Suprapubic skin (tissue), 4 donors: Measurements from ENCODE around the gene PIGQ. TPM values are rescaled to one million over a fixed set of nuclear protein-coding genes. Genes with fewer than 3 reads are reported as not detected.
"Not testable (repeated sequence)": the region's sequence is repeated elsewhere in the genome, so short reads cannot be mapped to it uniquely, and the experiment has no call there.

ENCODE experiments used
- DNase-seq, 2 donors: peaks; one replicate each; pipeline ENCODE4 v3.0.0-alpha.2; 2019; ENCODE audit warnings: low spot score in 2 of 2
- H3K27ac ChIP-seq: fragments of 200-600 bp; sonication (generic); one replicate; pipeline ENCODE4 v1.5.1; 2019
- H3K27me3 ChIP-seq: fragments of 200-600 bp; sonication (generic); one replicate; pipeline ENCODE4 v1.5.1; 2019
- H3K36me3 ChIP-seq: fragments of 200-600 bp; sonication (generic); one replicate; pipeline ENCODE4 v1.5.1; 2019
- H3K4me1 ChIP-seq: fragments of 200-600 bp; sonication (generic); one replicate; pipeline ENCODE4 v1.5.1; 2019
- H3K4me3 ChIP-seq: fragments of 200-600 bp; sonication (generic); one replicate; pipeline ENCODE4 v1.5.1; 2019; ENCODE audit warnings: mild to moderate bottlenecking
- H3K9me3 ChIP-seq: fragments of 200-600 bp; sonication (generic); one replicate; pipeline ENCODE4 v1.5.1; 2019
- EP300 ChIP-seq: sonication (generic); formaldehyde crosslinking; IDR thresholded peaks from one replicate; pipeline ENCODE4 v1.6.1; 2017; ENCODE audit warnings: antibody characterized with exemption
- POLR2A ChIP-seq, 2 donors: fragments of 450-650 bp; IDR thresholded peaks; one replicate each; pipeline ENCODE4 v1.6.1; 2017; ENCODE audit warnings: antibody characterized with exemption in 2 of 2, mild to moderate bottlenecking in 2 of 2, moderate library complexity in 2 of 2
- POLR2AphosphoS5 ChIP-seq, 3 donors: sonication (generic); formaldehyde crosslinking; IDR thresholded peaks; one replicate each; pipeline ENCODE4 v1.6.1; 2017; ENCODE audit warnings: antibody characterized with exemption in 3 of 3
- WGBS: methylation state at CpG from one replicate; pipeline ENCODE4 v1.1.5; 2018; 5-methylcytosine and 5-hydroxymethylcytosine counted together
- total RNA-seq, 4 donors: library from RNA; depleted of rRNA; stranded (reverse); fragments of >200 nt; gene quantifications; one replicate each; pipeline ENCODE4 v1.1.0, GENCODE V29; 2016
- TF ChIP-seq, protein P1 (sequence below), 2 donors: fragments of 200-600 bp in 1 of 2; fragments of 450-650 bp in 1 of 2; sonication (generic) in 1 of 2; IDR thresholded peaks; one replicate each; pipeline ENCODE4 v1.5.1; 2016 to 2019; ENCODE audit warnings: antibody characterized with exemption in 2 of 2, mild to moderate bottlenecking in 1 of 2, moderate library complexity in 1 of 2

PIGQ gene
- total RNA-seq, 4 donors from 2014 or later = 36.9 to 54.6 (median 44.1) TPM

DNA sequence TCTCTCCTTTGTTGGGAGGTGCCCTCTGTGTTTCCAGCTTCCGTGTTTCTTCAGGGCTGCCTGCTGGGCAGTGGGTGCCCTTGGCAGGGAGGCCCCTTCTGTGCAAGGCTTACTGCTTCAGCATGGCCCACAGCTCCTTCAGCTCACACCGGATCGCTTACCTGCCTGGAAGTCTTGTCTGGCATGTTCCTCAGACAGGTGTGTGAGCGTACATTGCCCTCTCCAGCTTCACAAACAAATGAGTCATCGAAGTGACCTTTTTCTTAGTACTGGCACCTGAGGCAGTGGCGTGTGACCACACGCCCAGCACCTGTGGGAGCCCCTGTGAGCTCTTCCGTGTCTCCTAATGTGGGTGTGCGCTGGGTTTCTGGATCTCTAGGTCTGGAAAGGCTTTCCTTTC is 23.6 kb downstream of the PIGQ start:
- peaks cover 68% of the 10 kb centered on the region for H3K4me1 ChIP-seq

DNA sequence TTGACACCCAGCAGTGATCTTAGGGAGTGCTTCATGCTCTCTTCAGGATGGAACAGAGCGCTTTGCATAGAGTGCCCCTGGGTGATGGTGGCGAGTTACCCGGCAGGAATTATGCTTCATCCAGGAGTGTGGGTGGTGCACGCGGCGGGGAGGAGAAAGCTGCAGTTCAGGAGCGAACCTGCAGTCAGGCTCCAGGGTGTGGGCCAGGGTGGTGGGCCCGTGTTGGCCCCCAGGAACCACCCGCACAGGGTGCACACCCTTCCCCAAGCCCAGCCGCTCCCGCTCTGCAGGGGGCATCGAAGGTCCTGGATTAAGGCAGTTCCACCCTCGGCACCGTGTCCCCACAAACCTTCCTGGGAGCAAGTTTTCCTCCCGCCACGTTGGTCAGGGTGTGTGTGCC is 24.0 kb downstream of the PIGQ start:
- TF ChIP-seq POLR2AphosphoS5 (IDR thresholded peaks at IDR 0.05) (no peak), EP300 (no peak), POLR2A (IDR thresholded peaks at IDR 0.05) (no peak)
- TF ChIP-seq, protein P1, sequence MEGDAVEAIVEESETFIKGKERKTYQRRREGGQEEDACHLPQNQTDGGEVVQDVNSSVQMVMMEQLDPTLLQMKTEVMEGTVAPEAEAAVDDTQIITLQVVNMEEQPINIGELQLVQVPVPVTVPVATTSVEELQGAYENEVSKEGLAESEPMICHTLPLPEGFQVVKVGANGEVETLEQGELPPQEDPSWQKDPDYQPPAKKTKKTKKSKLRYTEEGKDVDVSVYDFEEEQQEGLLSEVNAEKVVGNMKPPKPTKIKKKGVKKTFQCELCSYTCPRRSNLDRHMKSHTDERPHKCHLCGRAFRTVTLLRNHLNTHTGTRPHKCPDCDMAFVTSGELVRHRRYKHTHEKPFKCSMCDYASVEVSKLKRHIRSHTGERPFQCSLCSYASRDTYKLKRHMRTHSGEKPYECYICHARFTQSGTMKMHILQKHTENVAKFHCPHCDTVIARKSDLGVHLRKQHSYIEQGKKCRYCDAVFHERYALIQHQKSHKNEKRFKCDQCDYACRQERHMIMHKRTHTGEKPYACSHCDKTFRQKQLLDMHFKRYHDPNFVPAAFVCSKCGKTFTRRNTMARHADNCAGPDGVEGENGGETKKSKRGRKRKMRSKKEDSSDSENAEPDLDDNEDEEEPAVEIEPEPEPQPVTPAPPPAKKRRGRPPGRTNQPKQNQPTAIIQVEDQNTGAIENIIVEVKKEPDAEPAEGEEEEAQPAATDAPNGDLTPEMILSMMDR (IDR thresholded peaks at IDR 0.05) = no peak
- peak overlapping the region; percentile 18 for H3K4me3 ChIP-seq
- no peaks in the 10 kb centered on the region for H3K27me3 ChIP-seq
- no peaks in the 10 kb centered on the region for H3K9me3 ChIP-seq
- peak overlapping the region; percentile 91 for H3K27ac ChIP-seq
- peaks cover 1% of the 10 kb centered on the region for H3K36me3 ChIP-seq
- H3K4me1 ChIP-seq = peaks cover 65% of the 10 kb centered on the region
- WGBS = 10% methylated on average over 2 of the region's 16 CpGs
- no peak for DNase-seq

More for the DNA sequence above, 23.6 kb downstream of the PIGQ start:
- no peak for DNase-seq
- WGBS = 30% methylated on average over 8 of the region's 9 CpGs
- Histone ChIP-seq H3K4me3 (peak overlapping the region; percentile 84), H3K27me3 (no peaks in the 10 kb centered on the region), H3K36me3 (no peaks in the 10 kb centered on the region), H3K27ac (peak overlapping the region; percentile 91), H3K9me3 (no peaks in the 10 kb centered on the region)
- TF ChIP-seq, protein P1 (IDR thresholded peaks at IDR 0.05) = no peak
- TF ChIP-seq EP300 (no peak), POLR2AphosphoS5 (IDR thresholded peaks at IDR 0.05) (no peak), POLR2A (IDR thresholded peaks at IDR 0.05) (no peak)

DNA sequence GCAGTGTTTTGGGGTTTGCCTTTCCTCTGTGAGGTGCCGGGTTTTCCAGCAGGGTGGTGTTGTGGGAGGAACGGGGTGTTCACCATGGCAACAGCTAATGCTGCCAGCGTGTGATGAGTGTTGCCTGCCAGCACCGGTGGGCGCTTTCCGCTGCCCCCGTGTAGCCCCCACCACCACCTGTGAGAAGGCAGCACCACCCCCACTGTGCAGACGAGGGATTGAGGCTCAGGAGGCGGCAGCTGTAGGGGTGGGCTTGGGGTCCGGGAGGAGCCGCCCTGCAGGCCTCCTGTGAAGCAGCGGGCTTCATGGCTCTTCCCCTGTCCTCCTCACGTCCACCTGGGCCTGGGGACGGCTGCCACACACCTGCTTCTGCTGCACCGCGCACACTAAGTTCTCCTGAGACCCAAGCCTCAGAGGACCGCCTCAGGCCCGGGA is 25.3 kb downstream of the PIGQ start:
- Histone ChIP-seq H3K4me1 (peaks cover 65% of the 10 kb centered on the region), H3K27me3 (no peaks in the 10 kb centered on the region), H3K27ac (no peak overlapping the region), H3K36me3 (peaks cover 7% of the 10 kb centered on the region), H3K4me3 (no peak overlapping the region), H3K9me3 (no peaks in the 10 kb centered on the region)
- peak in 1 of 2 donors; percentile 55 for DNase-seq
- TF ChIP-seq POLR2AphosphoS5 (IDR thresholded peaks at IDR 0.05) (no peak), POLR2A (IDR thresholded peaks at IDR 0.05) (no peak), EP300 (no peak)
- TF ChIP-seq, protein P1 (IDR thresholded peaks at IDR 0.05) = no peak
- WGBS = 75% methylated on average over 8 of the region's 18 CpGs

DNA sequence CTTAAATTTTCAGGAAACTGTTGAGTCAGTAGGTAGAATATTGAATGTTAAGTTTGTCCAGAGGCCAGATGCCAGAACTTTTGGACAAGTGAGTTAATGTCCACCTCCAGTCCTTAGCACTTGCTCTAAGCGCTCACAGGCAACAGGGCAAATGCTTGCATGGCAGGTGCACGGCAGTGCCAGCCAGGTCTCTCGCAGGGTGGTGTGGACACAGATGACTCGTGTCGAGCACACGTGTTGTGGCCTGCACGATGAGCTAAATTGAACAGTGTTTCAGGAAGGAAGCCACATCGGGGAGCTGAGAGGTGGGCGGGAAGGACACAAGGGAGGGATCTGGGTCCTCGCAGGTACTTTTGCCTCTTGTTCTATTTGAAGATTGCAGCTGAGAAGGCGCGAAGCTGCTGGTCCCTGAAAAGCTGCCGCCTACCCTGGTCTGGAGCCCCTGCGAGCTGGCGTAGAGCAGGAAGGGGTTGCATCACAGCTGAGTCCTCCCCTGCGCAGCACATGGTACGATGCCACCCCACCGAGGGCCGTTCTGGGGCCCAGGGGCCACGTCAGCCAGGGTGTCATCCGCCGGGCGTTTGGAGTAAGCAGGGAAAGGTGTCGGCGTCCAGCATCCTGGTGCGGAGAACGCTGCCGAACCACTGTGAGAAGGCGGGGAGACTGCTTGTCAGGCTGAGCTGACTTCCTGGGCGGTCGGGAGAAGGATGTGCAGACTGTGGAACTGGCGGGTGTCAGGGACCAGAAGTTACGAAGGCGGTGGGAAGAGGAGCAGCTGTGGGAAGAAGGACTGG is 26.4 kb downstream of the PIGQ start:
- 77% methylated on average over 20 of the region's 34 CpGs for WGBS
- Histone ChIP-seq H3K27ac (no peak overlapping the region), H3K4me3 (no peak overlapping the region), H3K9me3 (no peaks in the 10 kb centered on the region), H3K27me3 (no peaks in the 10 kb centered on the region), H3K36me3 (peaks cover 7% of the 10 kb centered on the region), H3K4me1 (peaks cover 58% of the 10 kb centered on the region)
- DNase-seq = no peak
- TF ChIP-seq POLR2A (IDR thresholded peaks at IDR 0.05) = no peak
- TF ChIP-seq POLR2AphosphoS5 (IDR thresholded peaks at IDR 0.05) = no peak

DNA sequence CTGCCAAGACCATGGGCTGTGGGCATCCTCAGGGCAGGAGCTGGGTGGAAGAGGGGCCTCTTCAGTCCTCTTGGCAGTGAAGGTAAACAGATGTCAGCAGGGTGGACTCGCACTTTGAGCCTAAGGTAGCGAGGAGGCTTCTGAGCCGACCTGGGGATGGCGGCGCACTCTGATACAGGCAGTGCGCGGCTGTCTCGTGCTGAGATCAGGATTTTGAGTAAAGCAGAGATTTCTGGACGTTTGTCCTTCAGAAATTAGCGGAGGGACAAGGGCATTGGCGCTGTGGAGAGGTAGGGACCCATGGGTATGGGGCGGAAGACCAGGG is 26.9 kb downstream of the PIGQ start:
- TF ChIP-seq POLR2A (IDR thresholded peaks at IDR 0.05) (no peak), POLR2AphosphoS5 (IDR thresholded peaks at IDR 0.05) (no peak), EP300 (no peak)
- TF ChIP-seq, protein P1 (IDR thresholded peaks at IDR 0.05) = no peak
- Histone ChIP-seq H3K4me1 (peaks cover 53% of the 10 kb centered on the region), H3K4me3 (no peak overlapping the region), H3K27ac (no peak overlapping the region), H3K27me3 (no peaks in the 10 kb centered on the region), H3K36me3 (peaks cover 7% of the 10 kb centered on the region), H3K9me3 (no peaks in the 10 kb centered on the region)
- DNase-seq = no peak
- 91% methylated on average over 12 of the region's 12 CpGs for WGBS

DNA sequence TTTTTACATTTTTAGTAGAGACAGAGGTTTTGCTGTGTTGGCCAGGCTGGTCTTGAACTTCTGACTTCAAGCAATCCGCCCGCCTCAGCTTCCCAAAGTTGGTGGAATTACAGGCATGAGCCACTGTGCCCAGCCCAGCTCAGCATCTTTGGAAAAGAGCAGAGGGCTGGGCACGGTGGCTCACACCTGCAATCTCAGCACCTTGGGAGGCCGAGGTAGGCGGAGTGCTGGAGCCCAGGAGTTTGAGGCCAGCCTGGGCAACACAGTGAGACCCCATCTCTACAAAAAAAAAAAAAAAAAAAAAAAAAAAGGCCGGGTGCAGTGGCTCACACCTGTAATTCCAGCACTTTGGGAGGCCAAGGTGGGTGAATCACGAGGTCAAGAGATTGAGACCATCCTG is 27.9 kb downstream of the PIGQ start:
- H3K36me3 ChIP-seq = not testable (repeated sequence)
- WGBS = 97% methylated on average over 7 of the region's 7 CpGs

More for the DNA sequence above, 27.9 kb downstream of the PIGQ start:
- not testable (repeated sequence) for H3K27me3 ChIP-seq, H3K4me3 ChIP-seq, H3K9me3 ChIP-seq, H3K27ac ChIP-seq, DNase-seq
- H3K4me1 ChIP-seq = peaks cover 43% of the 10 kb centered on the region
